GM12878 (cell line): ENCODE results near the gene PARN. TPM values are rescaled to one million over a fixed set of nuclear protein-coding genes. Genes with fewer than 3 reads are reported as not detected.

Experiments
- ATAC-seq: fragments of 200-7000 bp; cut with Tn5 transposase; 3 replicates; pipeline ENCODE4 v1.9.1; 2020; ENCODE audit warnings: mild to moderate bottlenecking, moderate library complexity
- BruUV-seq: library from RNA; stranded (reverse); fragments of 400-500 nt; replicated peaks from 2 replicates; lab custom pipeline; 2021; lab: Mats Ljungman, UMichigan
- CTCF ChIA-PET: fragments of 300-600 bp; sonication (Branson Sonifier 250); formaldehyde crosslinking; extraction: SDS; loops from one replicate; lab custom pipeline; 2021; ENCODE audit warnings: inconsistent platforms; lab: Yijun Ruan, JAX
- POLR2A ChIA-PET: fragments of 350-600 bp; formaldehyde crosslinking; extraction: SDS; loops from one replicate; lab custom pipeline; 2021; ENCODE audit warnings: inconsistent platforms; lab: Charles Lee
- RAD21 ChIA-PET: fragments of 300-600 bp; sonication (Branson Sonifier 250); formaldehyde crosslinking; loops from one replicate; lab custom pipeline; 2023; ENCODE audit warnings: antibody characterized with exemption; ENCODE audit not compliant: unreplicated experiment; lab: Charles Lee
- SMC1A ChIA-PET: fragments of 300-600 bp; sonication (Branson Sonifier 250); formaldehyde crosslinking; loops from one replicate; lab custom pipeline; 2023; ENCODE audit not compliant: unreplicated experiment, uncharacterized antibody; lab: Charles Lee
- DNase-seq: peaks from one replicate; pipeline ENCODE4 v3.0.0-alpha.2; 2011; ENCODE audit warnings: low read depth, low spot score
- FAIRE-seq: peaks from 3 replicates; lab custom pipeline; 2011; peaks lifted over from hg19 to GRCh38; lab: Jason Lieb, UNC
- H2AFZ ChIP-seq: 2 replicates; pipeline ENCODE4 v1.6.0; 2011; ENCODE audit warnings: low read depth, low read length, control low read depth; ENCODE audit not compliant: control insufficient read depth
- H3K27ac ChIP-seq: 2 replicates; pipeline ENCODE4 v1.5.1; 2011; ENCODE audit warnings: control low read depth; ENCODE audit not compliant: control insufficient read depth, insufficient read depth
- H3K27me3 ChIP-seq, 2 experiments: replicated peaks in 1 of 2; 2 replicates each; pipeline versions ENCODE4 v1.6.0 to v1.6.1; 2011; ENCODE audit warnings: low read length in 1 of 2; ENCODE audit not compliant: control insufficient read depth in 2 of 2, insufficient read depth in 2 of 2
- H3K36me3 ChIP-seq, 2 experiments: 2 replicates each; pipeline ENCODE4 v1.5.1; 2011; ENCODE audit warnings: low read length in 1 of 2; ENCODE audit not compliant: control insufficient read depth in 2 of 2, insufficient read depth in 2 of 2
- H3K4me1 ChIP-seq: 2 replicates; pipeline ENCODE4 v1.6.1; 2011; ENCODE audit warnings: mild to moderate bottlenecking, low read length, moderate library complexity, mixed read lengths; ENCODE audit not compliant: control insufficient read depth, insufficient read depth
- H3K4me2 ChIP-seq: 2 replicates; pipeline ENCODE4 v1.6.0; 2011; ENCODE audit warnings: control low read depth; ENCODE audit not compliant: control insufficient read depth, insufficient read depth
- H3K4me3 ChIP-seq: fragments of 200-600 bp; sonication (generic); 2 replicates; pipeline ENCODE4 v1.5.1; 2016
- H3K79me2 ChIP-seq: 2 replicates; pipeline ENCODE4 v1.6.0; 2011; ENCODE audit warnings: low read length; ENCODE audit not compliant: control insufficient read depth, insufficient read depth
- H3K9ac ChIP-seq: 2 replicates; pipeline ENCODE4 v1.8.0; 2011; ENCODE audit warnings: low read length, control low read depth, mixed read lengths; ENCODE audit not compliant: control insufficient read depth, insufficient read depth
- H3K9me3 ChIP-seq: replicated peaks from 3 replicates; pipeline ENCODE4 v1.5.1; 2011; ENCODE audit warnings: mild to moderate bottlenecking, low read length; ENCODE audit not compliant: control insufficient read depth, insufficient read depth
- H4K20me1 ChIP-seq: 2 replicates; pipeline ENCODE4 v1.6.0; 2011; ENCODE audit not compliant: control insufficient read depth, insufficient read depth
- CTCF ChIP-seq, 3 experiments: IDR thresholded peaks in 2 of 3; conservative IDR thresholded peaks in 1 of 3; 2 replicates each; pipeline ENCODE4 v1.5.1; 2011; ENCODE audit warnings: low read depth in 3 of 3, low read length in 3 of 3, mild to moderate bottlenecking in 3 of 3, control low read depth in 2 of 3, moderate library complexity in 2 of 3, inconsistent platforms in 1 of 3, mixed read lengths in 1 of 3; ENCODE audit not compliant: control insufficient read depth in 2 of 3, insufficient read depth in 1 of 3; ENCODE audit errors: extremely low read depth in 1 of 3
- MTA3 ChIP-seq: IDR thresholded peaks from 2 replicates; pipeline ENCODE4 v1.6.1; 2012; ENCODE audit warnings: low read length, inconsistent platforms, borderline replicate concordance
- RAD21 ChIP-seq: IDR thresholded peaks from 2 replicates; pipeline ENCODE4 v1.6.1; 2011; ENCODE audit warnings: mild to moderate bottlenecking, low read depth, low read length, moderate library complexity; ENCODE audit not compliant: insufficient read depth
- SMC3 ChIP-seq: IDR thresholded peaks from 2 replicates; pipeline ENCODE4 v1.6.1; 2011; ENCODE audit warnings: low read length, improper control_type of control experiment, borderline replicate concordance
- SREBF2 ChIP-seq: IDR thresholded peaks from 2 replicates; pipeline ENCODE4 v1.6.1; 2012; ENCODE audit warnings: mild to moderate bottlenecking, low read length
- TARDBP ChIP-seq: IDR thresholded peaks from 2 replicates; pipeline ENCODE4 v1.6.1; 2016; ENCODE audit warnings: borderline replicate concordance
- WGBS: methylation state at CpG from one replicate; pipeline ENCODE4 v1.1.6; 2016; ENCODE audit warnings: low lambda C conversion rate; ENCODE audit not compliant: insufficient replicate concordance, insufficient coverage; ENCODE audit errors: missing lambda C conversion rate; 5-methylcytosine and 5-hydroxymethylcytosine counted together
- in situ Hi-C: fragments of 300-500 bp; cut with MboI; formaldehyde crosslinking; loops from 9 replicates; pipeline ENCODE4 v1.14.3; 2018; ENCODE audit warnings: mixed read lengths
- intact Hi-C: fragments of 100-400 bp; cut with micrococcal nuclease; formaldehyde crosslinking; loops from one replicate; pipeline ENCODE4 v1.14.2; 2022; ENCODE audit not compliant: unreplicated experiment
- polyA plus RNA-seq, 11 experiments: library from polyadenylated mRNA; depleted of rRNA in 4 of 11; unstranded in 6 of 11; stranded (reverse) in 5 of 11; fragments of >200 nt; fragmentation: Nextera tagmentation in 4 of 11; fragmentation: Illumina TruSeq in 1 of 11; extraction: Ambion mirVana in 4 of 11; extraction: Trizol in 1 of 11; gene quantifications; 1 replicate in 1 of 11; 2 replicates in 10 of 11; pipeline versions ENCODE4 v1.2.1 to v1.2.3, GENCODE V29; 2011 to 2016; ENCODE audit warnings: inconsistent platforms in 2 of 11, missing spikeins in 2 of 11, low read depth in 1 of 11
- total RNA-seq, 4 experiments: library from RNA; depleted of rRNA in 3 of 4; stranded (reverse); fragments of >200 nt in 3 of 4; fragmentation: Illumina TruSeq in 1 of 4; extraction: Trizol in 1 of 4; gene quantifications; 2 replicates each; pipeline versions ENCODE4 v1.2.1 to v1.2.3, GENCODE V29; 2013 to 2021

PARN gene
- total and polyA plus RNA-seq, 10 of the 15 experiments (the other 5 are each of a cell fraction or from before 2014, with no cell fraction given) = 15.6 to 77.3 (median 47.7) TPM

GRCh38 chr16:14600164-14600563, 29.9 kb downstream of the PARN start:
- Histone ChIP-seq H3K4me3 (no peak overlapping the region), H3K4me2 (no peak overlapping the region), H2AFZ (no peak overlapping the region), H3K27me3 (no peaks in the 10 kb centered on the region), H3K79me2 (peaks cover under 1% of the 10 kb centered on the region), H3K9ac (no peak overlapping the region), H3K36me3 (peaks cover 6 to 41% of the 10 kb centered on the region in 2 experiments), H3K9me3 (no peaks in the 10 kb centered on the region; the same call in 2 of the 3 replicates), H3K4me1 (no peaks in the 10 kb centered on the region), H3K27ac (no peak overlapping the region), H4K20me1 (no peaks in the 10 kb centered on the region)
- WGBS = 43% methylated on average over 2 of the region's 2 CpGs
- BruUV-seq = no TSS peak
- no peak for TF ChIP-seq MTA3
- peak; percentile 29; the same call in 1 of the 2 replicates for TF ChIP-seq RAD21
- TF ChIP-seq TARDBP = no peak
- TF ChIP-seq SREBF2 = no peak
- peak; percentile 30; the same call in 1 of the 2 replicates for TF ChIP-seq SMC3
- peak; percentile 17 to 41 (median 33); a peak in 5 of 6 replicates for TF ChIP-seq CTCF (IDR thresholded peaks at IDR 0.05 in 2 of 3, conservative IDR thresholded peaks at IDR 0.05 in 1 of 3; ENCODE audit: control insufficient read depth in 2 of 3, extremely low read depth in 1 of 3, insufficient read depth in 1 of 3, low read depth in 3 of 3, low read length in 3 of 3)
- intact Hi-C loops = loop anchor here (10.0 kb wide), 1 partner anchor 295 kb away; no protein-coding TSS in a partner anchor
- ChIA-PET SMC1A (interaction anchor here (0.8 to 1.2 kb wide), 3 partner anchors 8 to 350 kb away, joined by 3 to 5 read pairs (median 3); no protein-coding TSS in a partner anchor), RAD21 (interaction anchor here (0.6 to 0.9 kb wide), 2 partner anchors 55 to 350 kb away, joined by 3 read pairs; no protein-coding TSS in a partner anchor), CTCF (interaction anchor here (0.7 to 2.5 kb wide), 3 partner anchors 10 to 350 kb away, joined by 3 to 11 read pairs (median 3); no protein-coding TSS in a partner anchor), POLR2A (no interaction called here)
- peak; percentile 61 for ATAC-seq
- peak; percentile 47 for FAIRE-seq
- no peak for DNase-seq
- in situ Hi-C loops = no loop called here
